KBM-7 (cell line): ENCODE results near the gene PRPSAP2.

Experiments used
- DNase-seq: peaks from one replicate; pipeline ENCODE4 v3.0.0-alpha.2; 2015
- in situ Hi-C: fragments of 300-500 bp; cut with MboI; formaldehyde crosslinking; loops from 2 replicates; pipeline ENCODE4 v1.14.3; 2020; ENCODE audit warnings: low sequenced_read_pairs, low pct_unique_long_range_greater_than_20kb, mixed read lengths

Gene PRPSAP2

GRCh38 chr17:18970582-18971480, 112.9 kb downstream of the PRPSAP2 start:
- in situ Hi-C loops: no loop called here
- DNase-seq: no peak

DNA sequence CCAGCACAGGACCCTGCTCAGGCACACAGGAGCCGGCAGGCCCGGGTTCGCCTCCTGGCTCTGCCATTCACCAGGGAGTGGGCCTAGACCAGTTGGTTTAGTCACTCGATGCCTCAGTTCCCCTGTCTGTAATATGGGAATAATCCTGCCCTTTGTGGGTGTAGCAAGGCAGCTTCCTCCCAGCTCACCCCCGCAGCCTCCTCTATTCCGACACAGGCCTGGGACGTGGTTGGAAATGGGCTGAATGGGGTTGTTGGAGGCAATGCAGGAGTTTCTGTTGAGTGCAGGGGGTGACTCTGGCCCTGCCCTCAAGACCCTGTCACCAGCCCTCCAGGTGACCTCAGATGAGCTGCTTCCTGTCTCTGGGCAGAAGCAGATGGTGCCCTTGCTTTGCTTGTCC, 113.9 kb downstream of the PRPSAP2 start:
- DNase-seq: no peak
- in situ Hi-C loops: no loop called here

GRCh38 chr17:18974407-18975149, 116.6 kb downstream of the PRPSAP2 start:
- in situ Hi-C loops: no loop called here
- DNase-seq: no peak

DNA sequence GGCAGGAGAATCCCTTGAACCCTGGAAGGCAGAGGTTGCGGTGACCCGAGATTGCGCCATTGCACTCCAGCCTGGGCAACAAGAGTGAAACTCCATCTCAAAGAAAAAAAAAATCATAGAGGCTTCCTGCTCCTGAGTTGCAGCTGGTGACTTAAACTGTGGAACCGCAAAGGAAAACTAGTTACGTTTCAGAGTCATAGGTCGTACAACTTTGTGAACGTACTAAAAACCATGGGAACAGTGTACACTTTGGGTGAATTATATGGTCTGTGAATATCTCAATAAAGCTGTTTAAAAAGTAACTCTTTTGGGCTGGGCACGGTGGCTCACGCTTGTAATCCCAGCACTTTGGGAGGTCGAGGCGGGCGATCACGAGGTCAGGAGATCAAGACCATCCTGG, 117.7 kb downstream of the PRPSAP2 start:
- in situ Hi-C loops: no loop called here
- DNase-seq: no peak

DNA sequence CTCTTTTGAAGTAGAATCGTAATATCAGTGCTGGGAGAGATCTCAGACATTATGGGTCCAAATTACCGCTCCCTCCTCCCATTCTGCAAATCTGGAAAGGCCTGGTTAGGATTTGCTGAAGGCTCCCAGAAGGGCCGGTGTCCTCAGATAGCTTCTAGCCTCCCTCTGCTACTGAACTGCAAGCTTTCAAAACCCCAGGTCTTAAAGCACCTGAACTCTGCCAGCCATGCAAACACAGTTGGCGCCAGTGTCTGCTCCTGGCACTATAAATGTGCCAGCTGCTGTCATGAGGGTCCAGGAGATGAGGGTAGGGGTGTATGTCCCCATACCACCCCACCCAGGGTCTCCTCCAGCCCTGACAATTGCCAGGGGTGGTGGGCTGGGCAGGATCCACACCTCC, 118.3 kb downstream of the PRPSAP2 start:
- in situ Hi-C loops: no loop called here

GRCh38 chr17:18977021-18977420, 119.1 kb downstream of the PRPSAP2 start:
- no peak for DNase-seq
- in situ Hi-C loops: no loop called here

More for the DNA sequence above, 118.3 kb downstream of the PRPSAP2 start:
- DNase-seq: no peak

- no peak for DNase-seq
- in situ Hi-C loops: no loop called here
Measured at GRCh38 chr17:18977646-18978045, 119.7 kb downstream of the PRPSAP2 start.

- in situ Hi-C loops: no loop called here
- DNase-seq: no peak
Measured at GRCh38 chr17:18978050-18978449, 120.1 kb downstream of the PRPSAP2 start.

DNA sequence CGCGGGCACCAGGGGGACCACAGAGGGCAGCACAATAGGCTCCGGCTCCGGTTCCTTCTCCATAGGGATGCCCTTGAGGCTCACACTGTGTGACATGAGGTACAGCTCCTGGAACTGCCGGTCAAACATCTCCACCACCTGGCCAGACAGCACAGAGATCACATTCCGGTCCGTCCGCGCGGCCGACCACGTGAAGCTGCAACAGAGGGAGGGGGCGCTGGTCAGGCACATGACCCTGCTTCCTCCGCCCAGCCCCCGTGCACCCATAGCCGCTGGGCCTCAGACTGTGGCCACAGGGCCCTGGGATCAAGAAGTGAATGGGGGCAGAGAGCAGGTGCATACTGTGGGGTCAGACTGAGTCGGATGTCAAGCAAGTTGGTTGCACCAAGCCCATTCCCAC, 120.7 kb downstream of the PRPSAP2 start:
- in situ Hi-C loops: no loop called here
- no peak for DNase-seq
